ENCODE measurements around the gene ZFR.
"Not testable (repeated sequence)": the region's sequence is repeated elsewhere in the genome, so short reads cannot be mapped to it uniquely, and the experiment has no call there.

ZFR gene

DNA sequence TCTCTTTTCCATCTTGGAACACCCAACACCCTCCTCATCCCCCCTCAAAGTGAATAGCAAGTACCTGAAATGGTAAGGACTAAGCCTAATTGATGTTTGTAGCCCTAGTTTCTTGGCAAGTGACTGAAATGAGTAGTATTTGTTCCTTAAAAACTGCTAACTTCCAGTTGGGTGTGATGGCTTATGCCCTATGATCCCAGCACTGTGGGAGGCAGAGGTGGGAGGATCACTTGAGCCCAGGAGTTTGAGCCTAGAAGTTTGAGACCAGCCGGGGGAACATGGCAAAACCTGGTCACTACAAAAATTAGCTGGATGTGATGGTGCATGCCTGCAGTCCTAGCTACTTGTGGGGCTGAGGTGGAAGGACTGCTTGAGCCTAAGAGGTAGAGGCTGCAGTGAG, 44.1 kb downstream of the ZFR start:
- Mint-ChIP-seq H3K27ac (no peak overlapping the region), H3K4me3 (no peak overlapping the region)

DNA sequence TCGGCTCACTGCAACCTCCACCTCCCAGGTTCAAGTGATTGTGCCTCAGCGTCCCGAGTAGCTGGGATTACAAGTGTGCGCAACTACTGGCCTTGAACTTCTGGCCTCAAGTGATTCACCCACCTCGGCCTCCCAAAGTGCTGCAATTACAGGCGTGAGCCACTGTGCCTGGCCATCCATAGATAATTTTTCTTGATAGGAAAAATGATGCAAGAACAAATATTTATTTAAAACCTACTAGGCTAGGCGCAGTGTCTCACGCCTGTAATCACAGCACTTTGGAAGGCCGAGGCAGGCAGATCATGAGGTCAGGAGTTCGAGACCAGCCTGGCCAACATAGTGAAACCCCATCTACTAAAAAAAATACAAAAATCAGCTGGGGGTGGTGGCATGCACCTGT, 45.8 kb downstream of the ZFR start:
- not testable (repeated sequence) for ATAC-seq, H3K4me3 Mint-ChIP-seq, H3K4me1 Mint-ChIP-seq

More for the DNA sequence above, 44.1 kb downstream of the ZFR start:
- H3K4me1 Mint-ChIP-seq = no peaks in the 10 kb centered on the region
- no peaks in the 10 kb centered on the region for H3K27me3 Mint-ChIP-seq
- H3K9me3 Mint-ChIP-seq = no peaks in the 10 kb centered on the region
- no peak for ATAC-seq
- no peak for DNase-seq

DNA sequence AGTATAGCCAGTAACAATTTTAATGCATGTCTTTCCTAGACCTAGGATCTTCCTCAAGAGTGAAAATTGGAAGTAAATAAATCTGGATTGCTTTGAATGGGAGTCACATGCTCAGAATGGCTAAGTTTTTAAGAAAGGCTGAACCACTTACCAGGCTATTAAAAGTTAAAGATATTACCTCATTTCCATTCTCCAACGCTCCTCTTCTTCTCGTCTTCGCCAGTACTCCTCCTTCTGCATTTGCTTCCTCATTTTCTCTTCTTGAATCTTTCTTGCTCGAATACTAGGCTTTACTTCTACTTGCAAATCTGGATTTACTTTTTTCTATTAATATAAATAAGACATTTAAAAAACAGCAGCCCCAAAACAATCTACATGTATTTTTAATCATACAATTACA, 49.6 kb downstream of the ZFR start:
- no peak overlapping the region for H3K27ac Mint-ChIP-seq
- no peak overlapping the region for H3K4me3 Mint-ChIP-seq
- DNase-seq = no peak
- no peaks in the 10 kb centered on the region for H3K27me3 Mint-ChIP-seq
- ATAC-seq = no peak
- no peaks in the 10 kb centered on the region for H3K4me1 Mint-ChIP-seq
- no peaks in the 10 kb centered on the region for H3K9me3 Mint-ChIP-seq

More for the DNA sequence above, 45.8 kb downstream of the ZFR start:
- not testable (repeated sequence) for DNase-seq, H3K27me3 Mint-ChIP-seq, H3K9me3 Mint-ChIP-seq
- H3K27ac Mint-ChIP-seq = peak overlapping the region in 1 of 2 donors; percentile 78

DNA sequence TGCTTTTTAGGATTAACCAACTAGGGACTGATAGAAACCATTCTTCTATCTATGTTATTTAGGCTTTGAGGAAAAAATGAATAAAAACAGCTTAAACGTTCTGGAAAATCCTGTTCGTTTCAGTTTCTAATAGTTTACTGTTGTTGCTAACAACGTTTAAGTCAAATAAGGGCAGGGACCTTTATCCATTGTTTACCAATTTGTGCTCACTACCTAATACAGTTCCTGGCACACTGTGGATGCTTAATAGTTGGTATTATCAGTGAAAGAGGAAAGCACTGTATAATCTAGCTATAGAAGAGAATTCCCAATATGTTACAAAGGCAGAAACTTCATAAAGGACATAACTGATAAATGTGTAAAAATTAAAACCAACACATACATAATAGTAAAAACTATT, 52.5 kb downstream of the ZFR start:
- no peak overlapping the region for H3K27ac Mint-ChIP-seq

DNA sequence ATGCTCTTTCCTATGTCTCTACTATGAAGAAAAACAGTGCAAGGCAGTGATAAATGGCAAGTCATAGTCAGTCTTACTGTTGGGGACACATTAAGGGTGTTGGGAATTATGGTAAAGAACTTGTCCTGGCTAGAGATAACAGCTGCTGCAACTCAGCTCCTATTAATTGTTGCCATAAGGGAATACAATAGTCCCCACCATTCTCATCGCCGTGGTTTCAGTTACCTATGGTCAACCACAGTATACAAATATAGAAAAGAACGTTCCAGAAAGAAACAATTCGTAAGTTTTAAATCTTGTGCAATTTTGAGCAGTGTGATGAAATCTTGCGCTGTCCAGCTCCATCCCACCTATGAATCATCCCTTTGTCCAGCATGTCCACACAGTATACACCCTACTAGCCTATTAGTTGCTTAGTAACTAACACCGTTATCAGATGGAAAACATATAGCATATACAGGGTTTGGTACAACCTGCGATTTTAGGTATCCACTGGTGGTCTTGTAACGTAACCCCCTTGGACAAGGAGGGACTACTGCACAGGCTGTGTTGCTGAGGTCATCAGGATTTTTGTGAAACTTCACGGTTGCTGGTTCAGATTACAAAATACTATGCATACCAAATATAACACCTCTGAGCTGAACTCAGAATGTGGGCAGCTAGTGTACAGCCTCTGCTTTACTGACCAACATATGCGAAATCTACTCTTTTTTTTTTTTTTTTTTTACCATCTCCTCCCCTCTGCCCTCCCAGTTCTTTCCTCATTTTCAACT, 53.5 kb downstream of the ZFR start:
- H3K27ac Mint-ChIP-seq = peak overlapping the region in 1 of 2 donors; percentile 55
- ATAC-seq = no peak
- H3K27me3 Mint-ChIP-seq = no peaks in the 10 kb centered on the region
- H3K4me3 Mint-ChIP-seq = no peak overlapping the region
- H3K9me3 Mint-ChIP-seq = no peaks in the 10 kb centered on the region
- no peak for DNase-seq
- H3K4me1 Mint-ChIP-seq = no peaks in the 10 kb centered on the region

More for the DNA sequence above, 52.5 kb downstream of the ZFR start:
- no peak overlapping the region for H3K4me3 Mint-ChIP-seq
- H3K9me3 Mint-ChIP-seq = no peaks in the 10 kb centered on the region
- no peak for DNase-seq
- H3K27me3 Mint-ChIP-seq = no peaks in the 10 kb centered on the region
- no peak for ATAC-seq
- no peaks in the 10 kb centered on the region for H3K4me1 Mint-ChIP-seq

DNA sequence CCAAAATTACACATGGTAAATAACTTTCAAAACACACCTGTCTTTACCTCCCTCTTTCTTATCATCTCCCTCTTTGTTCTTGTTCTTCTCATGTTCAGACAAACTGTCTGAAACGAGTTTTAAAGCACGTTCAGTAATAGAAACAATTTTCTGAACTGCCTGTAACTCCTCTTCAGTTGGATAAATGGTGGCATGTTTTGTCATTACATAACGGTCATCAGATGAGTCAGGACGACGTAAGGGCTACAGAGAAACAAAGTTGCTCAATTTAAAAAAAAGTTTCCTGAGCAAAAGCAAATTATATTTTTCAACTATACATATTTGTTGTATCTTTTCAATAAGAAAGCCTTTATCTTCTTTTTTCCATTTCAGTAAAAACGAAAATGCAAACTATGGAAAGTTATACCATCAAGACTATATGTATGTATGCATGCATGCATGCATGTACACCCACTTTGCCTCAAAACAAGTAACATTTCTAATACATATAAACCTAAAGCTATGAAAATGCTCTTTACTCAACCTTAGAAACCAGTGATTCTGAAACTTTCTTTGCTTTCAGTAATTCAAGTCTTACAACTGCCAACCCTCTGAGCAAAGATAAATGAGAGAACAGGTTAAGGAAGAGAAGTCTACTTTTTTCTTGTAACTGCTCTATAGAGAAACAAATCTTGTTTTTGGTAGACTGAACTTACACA, 56.0 kb downstream of the ZFR start:
- ATAC-seq = no peak
- no peaks in the 10 kb centered on the region for H3K9me3 Mint-ChIP-seq
- no peaks in the 10 kb centered on the region for H3K27me3 Mint-ChIP-seq
- H3K4me1 Mint-ChIP-seq = no peaks in the 10 kb centered on the region
- DNase-seq = no peak
- no peak overlapping the region for H3K4me3 Mint-ChIP-seq
- no peak overlapping the region for H3K27ac Mint-ChIP-seq

DNA sequence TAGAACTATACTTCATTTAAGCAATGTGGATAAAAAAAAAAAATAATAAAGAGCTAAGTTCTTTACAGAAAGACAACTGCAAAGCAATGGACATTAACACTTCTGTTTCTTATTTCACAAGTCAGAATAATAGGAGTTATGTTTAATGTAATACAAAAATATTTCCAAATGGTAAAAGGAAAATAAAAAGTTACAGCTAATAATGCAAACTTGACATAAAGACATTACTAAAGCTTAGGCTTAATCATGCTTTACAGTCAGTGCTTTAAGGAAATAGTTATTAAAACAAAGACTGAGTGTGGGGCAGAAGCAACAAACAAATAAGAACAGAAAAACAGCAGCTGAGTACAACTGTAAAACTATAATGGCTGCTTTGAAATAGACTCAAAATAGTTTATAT, 56.7 kb downstream of the ZFR start:
- no peaks in the 10 kb centered on the region for H3K27me3 Mint-ChIP-seq
- DNase-seq (no peak), ATAC-seq (no peak)
- no peak overlapping the region for H3K27ac Mint-ChIP-seq
- H3K4me1 Mint-ChIP-seq = no peaks in the 10 kb centered on the region
- H3K9me3 Mint-ChIP-seq = no peaks in the 10 kb centered on the region
- H3K4me3 Mint-ChIP-seq = no peak overlapping the region

DNA sequence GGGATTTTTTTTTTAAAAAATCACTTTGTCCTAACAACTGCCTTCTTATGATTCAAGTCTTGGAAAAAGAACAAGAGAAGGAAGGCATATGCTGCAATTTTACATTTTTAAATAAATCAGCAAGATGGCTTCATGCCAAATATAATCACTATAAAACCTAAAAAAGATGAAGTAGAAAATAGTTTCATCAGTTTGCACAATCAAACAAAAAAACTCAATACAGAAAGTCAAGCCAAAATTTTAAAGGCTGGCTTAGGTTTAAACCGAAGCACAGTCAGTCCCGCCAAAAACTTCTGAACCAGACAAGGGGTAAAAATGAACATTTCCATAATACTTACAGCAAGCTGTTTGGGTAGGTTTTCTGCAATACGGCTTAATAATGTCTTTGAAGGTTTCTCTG, 57.3 kb downstream of the ZFR start:
- no peak for ATAC-seq
- Mint-ChIP-seq H3K27ac (no peak overlapping the region), H3K4me3 (no peak overlapping the region), H3K9me3 (no peaks in the 10 kb centered on the region), H3K27me3 (no peaks in the 10 kb centered on the region), H3K4me1 (no peaks in the 10 kb centered on the region)
- DNase-seq = no peak

DNA sequence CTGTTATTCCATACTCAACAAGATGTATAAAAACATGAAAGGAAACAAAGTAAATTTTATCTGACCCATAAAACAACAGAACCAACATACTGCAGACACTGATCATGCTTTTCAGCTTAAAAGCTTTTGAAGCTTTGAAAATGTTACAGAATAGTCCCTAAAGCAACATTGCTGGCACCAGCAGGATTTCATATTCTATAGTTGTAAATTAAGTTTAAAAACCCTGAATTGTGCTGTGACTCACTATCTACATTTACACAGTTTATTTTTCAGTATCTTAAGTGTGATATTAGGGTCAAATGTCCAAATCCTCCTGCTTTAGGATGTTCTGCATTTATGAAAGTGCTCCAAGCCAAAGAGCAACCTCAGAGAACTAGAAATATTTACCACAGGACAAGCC, 59.9 kb downstream of the ZFR start:
- H3K27ac Mint-ChIP-seq = no peak overlapping the region

DNA sequence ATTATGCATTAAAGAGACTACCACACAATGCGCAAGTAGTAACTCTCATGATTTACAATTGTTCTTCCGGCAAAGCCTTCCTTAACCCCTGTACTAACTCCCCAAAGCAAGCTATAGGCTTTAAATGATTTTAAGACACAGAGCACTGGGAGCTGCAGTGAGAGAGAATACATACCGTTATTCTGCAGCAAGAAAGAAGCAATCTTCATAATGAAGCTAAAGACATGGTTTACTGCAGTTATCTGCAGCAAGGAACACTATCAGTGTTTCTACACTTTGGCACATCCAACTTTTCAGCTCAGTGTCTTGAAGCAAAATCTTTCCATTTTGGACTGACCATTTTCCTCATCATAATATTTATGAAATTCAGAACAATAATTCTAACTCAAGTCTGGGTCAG, 61.0 kb downstream of the ZFR start:
- Mint-ChIP-seq H3K27me3 (no peaks in the 10 kb centered on the region), H3K4me3 (no peak overlapping the region), H3K9me3 (no peaks in the 10 kb centered on the region), H3K4me1 (no peaks in the 10 kb centered on the region), H3K27ac (no peak overlapping the region)
- DNase-seq (no peak), ATAC-seq (no peak)

More for the DNA sequence above, 59.9 kb downstream of the ZFR start:
- DNase-seq (no peak), ATAC-seq (no peak)
- H3K9me3 Mint-ChIP-seq = no peaks in the 10 kb centered on the region
- H3K27me3 Mint-ChIP-seq = no peaks in the 10 kb centered on the region
- H3K4me3 Mint-ChIP-seq = no peak overlapping the region
- H3K4me1 Mint-ChIP-seq = no peaks in the 10 kb centered on the region

DNA sequence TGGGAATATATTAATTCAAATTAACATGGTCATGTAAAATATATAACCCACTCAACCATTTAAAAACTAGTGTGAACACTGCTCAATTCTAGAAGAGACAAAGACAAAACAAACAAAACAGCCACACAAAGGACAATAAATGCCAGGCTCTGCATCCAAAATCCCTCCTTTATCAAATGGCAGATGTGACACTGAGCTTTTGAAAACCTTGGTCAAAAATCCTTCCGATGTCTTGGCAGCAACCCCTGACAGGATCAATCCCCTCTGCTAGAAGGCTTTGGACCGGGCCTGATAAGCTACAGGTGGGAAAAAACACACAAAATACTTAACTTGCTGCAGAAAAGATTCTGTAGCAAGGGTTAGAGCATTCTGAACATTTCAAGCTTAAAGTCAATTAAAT, 61.5 kb downstream of the ZFR start:
- Mint-ChIP-seq H3K9me3 (no peaks in the 10 kb centered on the region), H3K4me3 (no peak overlapping the region), H3K4me1 (no peaks in the 10 kb centered on the region), H3K27me3 (no peaks in the 10 kb centered on the region), H3K27ac (no peak overlapping the region)
- DNase-seq (no peak), ATAC-seq (no peak)

DNA sequence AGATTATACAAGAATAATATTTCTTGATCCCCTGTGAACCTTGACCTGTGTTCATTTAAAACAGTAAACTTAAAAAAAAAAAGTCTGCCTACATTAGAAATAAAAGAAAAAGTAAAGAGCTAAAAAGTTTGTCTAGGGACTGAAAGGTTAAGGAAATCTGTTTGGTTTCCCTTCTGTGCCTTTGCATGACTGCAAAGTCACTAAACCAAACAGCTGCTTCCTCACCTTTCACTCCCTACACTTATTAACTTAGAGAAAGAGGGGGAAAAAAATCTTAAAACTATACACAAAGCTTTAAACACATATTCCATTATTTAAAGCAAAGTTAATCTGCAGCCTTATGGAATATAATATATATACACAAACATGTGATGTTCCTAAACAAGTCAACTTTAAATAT, 65.1 kb downstream of the ZFR start:
- Mint-ChIP-seq H3K4me3 (no peak overlapping the region), H3K27me3 (no peaks in the 10 kb centered on the region), H3K27ac (no peak overlapping the region), H3K9me3 (no peaks in the 10 kb centered on the region), H3K4me1 (no peaks in the 10 kb centered on the region)
- DNase-seq = no peak
- no peak for ATAC-seq

DNA sequence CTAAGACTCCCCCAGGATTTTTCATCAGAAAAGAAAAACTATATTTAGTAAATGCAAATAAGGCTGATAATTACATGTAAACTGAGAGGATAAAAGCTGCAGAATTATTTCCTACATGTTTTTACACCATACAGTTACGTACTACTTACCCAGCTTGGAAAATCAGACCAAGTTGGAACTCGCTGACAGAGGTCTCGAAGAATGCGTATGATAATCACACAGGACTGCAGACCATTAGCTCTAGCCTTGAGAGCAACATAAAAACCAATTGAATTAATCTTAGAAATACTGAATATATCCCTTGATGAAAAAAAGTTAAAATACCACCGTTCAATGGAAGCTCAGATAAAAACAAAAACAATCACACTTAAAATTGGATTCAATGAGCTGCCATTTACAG, 65.6 kb downstream of the ZFR start:
- no peak overlapping the region for H3K27ac Mint-ChIP-seq
- no peaks in the 10 kb centered on the region for H3K4me1 Mint-ChIP-seq
- ATAC-seq (no peak), DNase-seq (no peak)
- no peak overlapping the region for H3K4me3 Mint-ChIP-seq
- no peaks in the 10 kb centered on the region for H3K27me3 Mint-ChIP-seq
- no peaks in the 10 kb centered on the region for H3K9me3 Mint-ChIP-seq

DNA sequence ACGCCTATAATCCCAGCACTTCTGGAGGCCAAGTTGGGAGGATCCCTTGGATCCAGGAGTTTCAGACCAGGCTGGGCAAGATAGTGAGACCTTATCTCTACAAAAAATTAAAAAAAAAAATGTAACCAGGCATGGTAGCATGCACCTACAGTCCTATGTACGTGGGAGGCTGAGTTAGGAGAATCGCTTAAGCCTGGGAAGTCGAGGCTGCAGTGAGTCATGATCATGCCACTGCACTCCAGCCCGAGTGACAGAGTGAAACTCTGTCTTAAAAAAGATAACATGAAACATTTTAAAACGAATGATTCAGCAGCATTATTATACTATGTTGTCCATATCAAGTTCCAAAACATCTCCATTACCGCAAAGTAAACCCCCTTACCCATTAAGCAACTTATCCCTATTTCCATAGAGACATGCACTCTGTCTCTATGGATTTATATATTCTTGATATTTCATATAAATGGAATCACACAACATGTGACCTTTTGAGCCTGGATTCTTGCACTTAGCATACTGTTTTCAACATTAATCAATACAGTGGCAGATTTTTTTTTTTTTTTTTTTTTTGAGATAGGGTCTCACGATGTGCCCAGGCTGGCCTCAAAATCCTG, 74.9 kb downstream of the ZFR start:
- H3K27me3 Mint-ChIP-seq = no peaks in the 10 kb centered on the region
- H3K4me1 Mint-ChIP-seq = no peaks in the 10 kb centered on the region
- no peak overlapping the region for H3K4me3 Mint-ChIP-seq
- DNase-seq (no peak), ATAC-seq (no peak)
- no peaks in the 10 kb centered on the region for H3K9me3 Mint-ChIP-seq
- peak overlapping the region in 1 of 2 donors; percentile 7 for H3K27ac Mint-ChIP-seq

DNA sequence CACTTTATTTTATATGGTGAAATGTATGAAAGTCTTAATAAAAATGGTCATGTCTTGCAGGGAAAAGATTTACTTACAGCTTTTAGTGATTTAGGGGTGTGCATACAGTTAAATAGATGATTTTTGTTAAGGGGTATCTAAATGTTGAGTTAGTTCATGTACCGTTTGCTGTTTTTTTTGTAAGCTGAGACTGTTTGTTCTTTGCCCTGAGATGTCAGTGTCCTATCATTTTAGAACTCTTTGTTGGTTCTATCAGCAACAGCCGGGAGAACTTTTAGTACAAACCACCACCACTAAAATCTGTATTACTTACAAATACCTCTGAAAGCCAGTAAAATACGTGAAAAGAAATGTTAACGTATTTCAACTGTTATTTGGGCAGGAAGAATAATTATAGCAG, 75.5 kb downstream of the ZFR start:
- Mint-ChIP-seq H3K9me3 (no peaks in the 10 kb centered on the region), H3K27ac (no peak overlapping the region), H3K4me3 (no peak overlapping the region), H3K27me3 (no peaks in the 10 kb centered on the region), H3K4me1 (no peaks in the 10 kb centered on the region)
- no peak for ATAC-seq
- no peak for DNase-seq

DNA sequence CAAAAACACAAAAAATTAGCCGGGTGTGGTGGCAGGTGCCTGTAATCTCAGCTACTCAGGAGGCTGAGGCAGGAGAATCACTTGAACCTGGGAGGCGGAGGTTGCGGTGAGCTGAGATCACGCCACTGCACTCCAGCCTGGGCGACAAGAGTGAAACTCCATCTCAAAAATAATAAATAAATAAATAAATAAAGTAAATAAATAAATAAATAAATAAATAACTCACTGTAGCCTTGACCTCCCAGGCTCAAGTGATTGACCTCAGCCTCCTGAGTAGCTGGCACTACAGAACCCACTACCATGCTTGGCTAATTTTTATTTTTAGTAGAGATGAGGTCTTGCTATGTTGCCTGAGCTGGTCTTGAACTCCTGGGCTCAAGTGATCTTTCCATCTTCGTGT, 77.3 kb downstream of the ZFR start:
- not testable (repeated sequence) for H3K27me3 Mint-ChIP-seq, H3K9me3 Mint-ChIP-seq, H3K4me3 Mint-ChIP-seq, H3K4me1 Mint-ChIP-seq, DNase-seq, H3K27ac Mint-ChIP-seq, ATAC-seq

Data from stimulated activated naive CD8-positive, alpha-beta T cell treated with anti-CD3 and anti-CD28 coated beads, Interleukin-15, amount 100 ng/mL, for 72 hours (primary cell).